Astrocyte (in vitro differentiated cells and primary cell): ENCODE measurements around the gene RGS1. TPM values are rescaled to one million over a fixed set of nuclear protein-coding genes. Genes with fewer than 3 reads are reported as not detected.

Experiments used
- DNase-seq: peaks from one replicate; pipeline ENCODE4 v3.0.0-alpha.2; 2010; ENCODE audit warnings: low read depth
- FAIRE-seq: peaks from 2 replicates; lab custom pipeline; 2011; peaks lifted over from hg19 to GRCh38; lab: Jason Lieb, UNC
- H2AFZ ChIP-seq: 2 replicates; pipeline ENCODE4 v1.6.0; 2012; ENCODE audit warnings: low read depth, low read length, inconsistent platforms
- H3K27ac ChIP-seq: 2 replicates; pipeline ENCODE4 v1.5.1; 2011; ENCODE audit warnings: low read depth, low read length, inconsistent platforms
- H3K27me3 ChIP-seq: 2 replicates; pipeline ENCODE4 v1.6.0; 2011; ENCODE audit warnings: low read length, inconsistent platforms; ENCODE audit not compliant: insufficient read depth
- H3K36me3 ChIP-seq: 2 replicates; pipeline ENCODE4 v1.5.1; 2011; ENCODE audit warnings: low read length, inconsistent platforms; ENCODE audit not compliant: insufficient read depth
- H3K4me1 ChIP-seq: 2 replicates; pipeline ENCODE4 v1.5.1; 2011; ENCODE audit warnings: low read length, inconsistent platforms; ENCODE audit not compliant: insufficient read depth
- H3K4me2 ChIP-seq: 2 replicates; pipeline ENCODE4 v1.6.0; 2012; ENCODE audit warnings: low read length, inconsistent platforms
- H3K4me3 ChIP-seq: 2 replicates; pipeline ENCODE4 v1.5.1; 2011; ENCODE audit warnings: low read depth, mild to moderate bottlenecking, low read length, inconsistent platforms; ENCODE audit not compliant: insufficient read depth
- H3K79me2 ChIP-seq: 2 replicates; pipeline ENCODE4 v1.6.0; 2012; ENCODE audit warnings: mild to moderate bottlenecking, low read length, inconsistent platforms; ENCODE audit not compliant: insufficient read depth
- H3K9ac ChIP-seq: 2 replicates; pipeline ENCODE4 v1.6.0; 2012; ENCODE audit warnings: mild to moderate bottlenecking, low read length, inconsistent platforms
- H3K9me3 ChIP-seq: 2 replicates; pipeline ENCODE4 v1.5.1; 2012; ENCODE audit warnings: low read depth, mild to moderate bottlenecking, low read length, inconsistent platforms; ENCODE audit not compliant: insufficient read depth
- H4K20me1 ChIP-seq: 2 replicates; pipeline ENCODE4 v1.6.0; 2012; ENCODE audit warnings: low read length, inconsistent platforms; ENCODE audit not compliant: insufficient read depth
- H3K27ac Mint-ChIP-seq: one replicate; pipeline ENCODE4 v1.8.0; 2021; ENCODE audit warnings: mild to moderate bottlenecking, mixed read lengths; ENCODE audit not compliant: unreplicated experiment
- H3K27me3 Mint-ChIP-seq: one replicate; pipeline ENCODE4 v1.8.0; 2021; ENCODE audit warnings: low read depth, mixed read lengths; ENCODE audit not compliant: unreplicated experiment
- H3K36me3 Mint-ChIP-seq: one replicate; pipeline ENCODE4 v1.8.0; 2021; ENCODE audit warnings: low read depth, mixed read lengths; ENCODE audit not compliant: unreplicated experiment
- H3K4me1 Mint-ChIP-seq: one replicate; pipeline ENCODE4 v1.8.0; 2021; ENCODE audit warnings: low read depth, mixed read lengths; ENCODE audit not compliant: unreplicated experiment
- H3K4me3 Mint-ChIP-seq: one replicate; pipeline ENCODE4 v1.8.0; 2021; ENCODE audit warnings: mild to moderate bottlenecking, moderate library complexity, mixed read lengths; ENCODE audit not compliant: unreplicated experiment
- H3K9me3 Mint-ChIP-seq: one replicate; pipeline ENCODE4 v1.8.0; 2021; ENCODE audit warnings: mild to moderate bottlenecking, mixed read lengths; ENCODE audit not compliant: unreplicated experiment
- CTCF ChIP-seq: IDR thresholded peaks from 2 replicates; pipeline ENCODE4 v1.5.1; 2011; ENCODE audit warnings: low read depth, mild to moderate bottlenecking, inconsistent platforms, low read length, moderate library complexity; ENCODE audit not compliant: insufficient read depth
- EZH2 ChIP-seq: IDR thresholded peaks from 2 replicates; pipeline ENCODE4 v1.6.1; 2012; ENCODE audit warnings: mild to moderate bottlenecking, low read length, inconsistent platforms; ENCODE audit not compliant: insufficient read depth
- total RNA-seq: library from RNA; stranded (reverse); gene quantifications from 2 replicates; pipeline ENCODE4 v1.2.1, GENCODE V29; 2021

RGS1 gene
- total RNA-seq, 1 donor from 2014 or later = not detected

GRCh38 chr1:192601567-192601966 lies 26.0 kb downstream of the RGS1 start:
- Histone ChIP-seq H3K4me3 (no peak overlapping the region), H4K20me1 (no peaks in the 10 kb centered on the region), H2AFZ (no peak overlapping the region), H3K4me2 (peak overlapping the region; percentile 17), H3K27me3 (no peaks in the 10 kb centered on the region), H3K79me2 (no peaks in the 10 kb centered on the region), H3K36me3 (no peaks in the 10 kb centered on the region), H3K9ac (no peak overlapping the region), H3K9me3 (no peaks in the 10 kb centered on the region), H3K4me1 (peaks cover 5% of the 10 kb centered on the region), H3K27ac (no peak overlapping the region)
- TF ChIP-seq CTCF (no peak), EZH2 (no peak)
- Mint-ChIP-seq H3K9me3 (no peaks in the 10 kb centered on the region), H3K36me3 (no peaks in the 10 kb centered on the region), H3K27ac (no peak overlapping the region), H3K4me3 (no peak overlapping the region), H3K27me3 (no peaks in the 10 kb centered on the region), H3K4me1 (peaks cover 11% of the 10 kb centered on the region)
- FAIRE-seq (peak; percentile 82), DNase-seq (peak; percentile 39)

GRCh38 chr1:192602757-192603156 lies 27.2 kb downstream of the RGS1 start:
- Histone ChIP-seq H3K27me3 (no peaks in the 10 kb centered on the region), H3K27ac (no peak overlapping the region), H3K9me3 (no peaks in the 10 kb centered on the region), H3K4me1 (peaks cover 5% of the 10 kb centered on the region), H3K79me2 (no peaks in the 10 kb centered on the region), H2AFZ (no peak overlapping the region), H3K36me3 (no peaks in the 10 kb centered on the region), H3K9ac (no peak overlapping the region), H4K20me1 (no peaks in the 10 kb centered on the region), H3K4me3 (no peak overlapping the region), H3K4me2 (no peak overlapping the region)
- no peak for TF ChIP-seq CTCF
- H3K4me3 Mint-ChIP-seq = no peak overlapping the region
- H3K27ac Mint-ChIP-seq = no peak overlapping the region
- no peaks in the 10 kb centered on the region for H3K9me3 Mint-ChIP-seq
- H3K27me3 Mint-ChIP-seq = no peaks in the 10 kb centered on the region
- FAIRE-seq (no peak), DNase-seq (no peak)
- H3K36me3 Mint-ChIP-seq = no peaks in the 10 kb centered on the region
- peaks cover 11% of the 10 kb centered on the region for H3K4me1 Mint-ChIP-seq

GRCh38 chr1:192603218-192603787 lies 27.7 kb downstream of the RGS1 start:
- H3K9me3 Mint-ChIP-seq = no peaks in the 10 kb centered on the region
- H3K79me2 ChIP-seq = no peaks in the 10 kb centered on the region
- no peak overlapping the region for H3K27ac ChIP-seq
- no peak overlapping the region for H3K4me3 ChIP-seq
- TF ChIP-seq EZH2 (no peak), CTCF (no peak)
- H3K27me3 Mint-ChIP-seq = no peaks in the 10 kb centered on the region
- H3K4me1 Mint-ChIP-seq = peaks cover 11% of the 10 kb centered on the region
- no peaks in the 10 kb centered on the region for H3K27me3 ChIP-seq
- no peak for FAIRE-seq
- no peak overlapping the region for H3K4me3 Mint-ChIP-seq
- H2AFZ ChIP-seq = no peak overlapping the region
- no peak overlapping the region for H3K27ac Mint-ChIP-seq
- H3K36me3 ChIP-seq = no peaks in the 10 kb centered on the region
- H3K9ac ChIP-seq = no peak overlapping the region
- DNase-seq = no peak
- H3K9me3 ChIP-seq = no peaks in the 10 kb centered on the region
- H4K20me1 ChIP-seq = no peaks in the 10 kb centered on the region
- H3K4me1 ChIP-seq = peaks cover 5% of the 10 kb centered on the region
- H3K4me2 ChIP-seq = no peak overlapping the region
- no peaks in the 10 kb centered on the region for H3K36me3 Mint-ChIP-seq
